H9 (cell line): ENCODE results near the gene DNAJC6. TPM values are rescaled to one million over a fixed set of nuclear protein-coding genes. Genes with fewer than 3 reads are reported as not detected.

Source experiments
- DNase-seq: peaks from one replicate; pipeline ENCODE4 v3.0.0-alpha.2; 2017
- H2AFZ ChIP-seq: one replicate; pipeline ENCODE4 v1.6.1; 2013; ENCODE audit warnings: mild to moderate bottlenecking, low read length, control low read depth, moderate library complexity
- H2AK5ac ChIP-seq: 2 replicates; pipeline ENCODE4 v1.6.1; 2013; ENCODE audit warnings: low read length, control low read depth, mixed read lengths; ENCODE audit not compliant: insufficient read length
- H2BK120ac ChIP-seq: one replicate; pipeline ENCODE4 v1.6.1; 2013; ENCODE audit warnings: low read depth, mild to moderate bottlenecking, low read length, control low read depth, inconsistent platforms; ENCODE audit not compliant: poor library complexity, severe bottlenecking
- H2BK12ac ChIP-seq: 2 replicates; pipeline ENCODE4 v1.6.1; 2013; ENCODE audit warnings: low read length, control low read depth, mixed read lengths, low read depth; ENCODE audit not compliant: insufficient read length
- H2BK15ac ChIP-seq: 2 replicates; pipeline ENCODE4 v1.6.1; 2013; ENCODE audit warnings: low read depth, low read length, control low read depth
- H2BK20ac ChIP-seq: one replicate; pipeline ENCODE4 v1.6.1; 2013; ENCODE audit warnings: low read depth, mild to moderate bottlenecking, low read length, control low read depth, inconsistent platforms; ENCODE audit not compliant: poor library complexity, severe bottlenecking
- H2BK5ac ChIP-seq: 2 replicates; pipeline ENCODE4 v1.6.1; 2013; ENCODE audit warnings: low read length, control low read depth, mixed read lengths; ENCODE audit not compliant: insufficient read length
- H3K14ac ChIP-seq: 2 replicates; pipeline ENCODE4 v1.6.1; 2013; ENCODE audit warnings: low read length, control low read depth; ENCODE audit not compliant: insufficient read depth
- H3K18ac ChIP-seq: 2 replicates; pipeline ENCODE4 v1.6.1; 2013; ENCODE audit warnings: low read depth, mild to moderate bottlenecking, mixed read lengths, low read length, control low read depth; ENCODE audit not compliant: insufficient read length
- H3K23ac ChIP-seq: 2 replicates; pipeline ENCODE4 v1.6.1; 2013; ENCODE audit warnings: low read length, control low read depth, mixed read lengths, low read depth; ENCODE audit not compliant: insufficient read length
- H3K23me2 ChIP-seq: 2 replicates; pipeline ENCODE4 v1.6.1; 2013; ENCODE audit warnings: low read depth, mild to moderate bottlenecking, mixed read lengths, low read length, control low read depth; ENCODE audit not compliant: insufficient read length, poor library complexity, severe bottlenecking
- H3K27ac ChIP-seq: 2 replicates; pipeline ENCODE4 v1.5.1; 2013; ENCODE audit warnings: low read length, control low read depth, mixed read lengths, low read depth; ENCODE audit not compliant: insufficient read length
- H3K27me3 ChIP-seq: 2 replicates; pipeline ENCODE4 v1.6.1; 2013; ENCODE audit warnings: low read length, control low read depth, inconsistent platforms; ENCODE audit not compliant: insufficient read depth
- H3K4ac ChIP-seq: 2 replicates; pipeline ENCODE4 v1.6.1; 2013; ENCODE audit warnings: low read depth, mild to moderate bottlenecking, control low read depth, inconsistent platforms, low read length, moderate library complexity
- H3K4me1 ChIP-seq: 2 replicates; pipeline ENCODE4 v1.6.1; 2013; ENCODE audit warnings: low read length, control low read depth, inconsistent platforms; ENCODE audit not compliant: insufficient read depth
- H3K4me2 ChIP-seq: 2 replicates; pipeline ENCODE4 v1.6.1; 2013; ENCODE audit warnings: low read length, control low read depth, mixed read lengths; ENCODE audit not compliant: insufficient read length, insufficient read depth
- H3K56ac ChIP-seq: 2 replicates; pipeline ENCODE4 v1.6.1; 2013; ENCODE audit warnings: low read depth, mild to moderate bottlenecking, mixed read lengths, low read length, control low read depth; ENCODE audit not compliant: insufficient read length
- H3K79me1 ChIP-seq: 2 replicates; pipeline ENCODE4 v1.6.1; 2013; ENCODE audit warnings: low read depth, mild to moderate bottlenecking, moderate library complexity, low read length, control low read depth, inconsistent platforms; ENCODE audit not compliant: insufficient read depth, poor library complexity, severe bottlenecking
- H3K79me2 ChIP-seq: 2 replicates; pipeline ENCODE4 v1.6.1; 2013; ENCODE audit warnings: low read length, control low read depth, inconsistent platforms; ENCODE audit not compliant: insufficient read depth
- H3K9ac ChIP-seq: 2 replicates; pipeline ENCODE4 v1.6.1; 2013; ENCODE audit warnings: low read length, control low read depth, mixed read lengths; ENCODE audit not compliant: insufficient read length; ENCODE audit errors: extremely low read depth
- H3K9me3 ChIP-seq: one replicate; pipeline ENCODE4 v1.6.1; 2013; ENCODE audit warnings: low read depth, low read length, inconsistent platforms; ENCODE audit not compliant: control insufficient read depth
- H3T11ph ChIP-seq: one replicate; pipeline ENCODE4 v1.6.1; 2013; ENCODE audit warnings: mild to moderate bottlenecking, low read length, control low read depth, inconsistent platforms
- H4K20me1 ChIP-seq: one replicate; pipeline ENCODE4 v1.6.1; 2013; ENCODE audit not compliant: control insufficient read depth, insufficient read length, insufficient read depth
- H4K5ac ChIP-seq: 2 replicates; pipeline ENCODE4 v1.6.1; 2013; ENCODE audit warnings: low read depth, mild to moderate bottlenecking, mixed read lengths, low read length, control low read depth; ENCODE audit not compliant: insufficient read length
- H4K8ac ChIP-seq: replicated peaks from 2 replicates; pipeline ENCODE4 v1.6.1; 2013; ENCODE audit warnings: low read length, control low read depth, mixed read lengths, low read depth; ENCODE audit not compliant: insufficient read length
- H4K91ac ChIP-seq: 2 replicates; pipeline ENCODE4 v1.6.1; 2013; ENCODE audit warnings: low read depth, mild to moderate bottlenecking, moderate library complexity, mixed read lengths, low read length, control low read depth; ENCODE audit not compliant: insufficient read length
- H3K27ac Mint-ChIP-seq, 3 experiments: 2 replicates in 2 of 3; 3 replicates in 1 of 3; pipeline ENCODE4 v1.8.0; 2020 to 2021; ENCODE audit warnings: mixed read lengths in 3 of 3, mild to moderate bottlenecking in 1 of 3, moderate library complexity in 1 of 3
- H3K27me3 Mint-ChIP-seq: 2 replicates; pipeline ENCODE4 v1.8.0; 2021; ENCODE audit warnings: low read depth, mild to moderate bottlenecking, moderate library complexity, mixed read lengths
- H3K36me3 Mint-ChIP-seq, 3 experiments: 2 replicates in 2 of 3; 3 replicates in 1 of 3; pipeline ENCODE4 v1.8.0; 2020 to 2021; ENCODE audit warnings: low read depth in 3 of 3, mixed read lengths in 3 of 3; ENCODE audit not compliant: insufficient read depth in 1 of 3
- H3K4me1 Mint-ChIP-seq, 2 experiments: 2 replicates each; pipeline ENCODE4 v1.8.0; 2020; ENCODE audit warnings: mixed read lengths in 2 of 2
- H3K4me3 Mint-ChIP-seq, 2 experiments: 2 replicates in 1 of 2; 3 replicates in 1 of 2; pipeline ENCODE4 v1.8.0; 2020 to 2021; ENCODE audit warnings: mild to moderate bottlenecking in 2 of 2, mixed read lengths in 2 of 2, moderate library complexity in 1 of 2
- H3K9me3 Mint-ChIP-seq, 2 experiments: 2 replicates in 1 of 2; 3 replicates in 1 of 2; pipeline ENCODE4 v1.8.0; 2020; ENCODE audit warnings: mild to moderate bottlenecking in 2 of 2, mixed read lengths in 2 of 2, moderate library complexity in 1 of 2
- WGBS: extraction: QIAGEN DNeasy Blood & Tissue Kit; methylation state at CpG from one replicate; pipeline ENCODE4 v1.1.7; 2013; ENCODE audit warnings: missing lambda C conversion rate, low lambda C conversion rate, mixed read lengths; ENCODE audit not compliant: insufficient read length; ENCODE audit errors: extremely low coverage; 5-methylcytosine and 5-hydroxymethylcytosine counted together
- total RNA-seq: library from RNA; stranded (reverse); gene quantifications from 2 replicates; pipeline ENCODE4 v1.2.1, GENCODE V29; 2021
- TF ChIP-seq, protein P1 (sequence below): fragments of 200-600 bp; sonication (generic); conservative IDR thresholded peaks from 3 replicates; pipeline ENCODE4 v1.8.0; 2021; ENCODE audit warnings: antibody characterized with exemption, mild to moderate bottlenecking

Gene DNAJC6
- total RNA-seq, 1 experiment from 2014 or later = 2.2 TPM

DNA sequence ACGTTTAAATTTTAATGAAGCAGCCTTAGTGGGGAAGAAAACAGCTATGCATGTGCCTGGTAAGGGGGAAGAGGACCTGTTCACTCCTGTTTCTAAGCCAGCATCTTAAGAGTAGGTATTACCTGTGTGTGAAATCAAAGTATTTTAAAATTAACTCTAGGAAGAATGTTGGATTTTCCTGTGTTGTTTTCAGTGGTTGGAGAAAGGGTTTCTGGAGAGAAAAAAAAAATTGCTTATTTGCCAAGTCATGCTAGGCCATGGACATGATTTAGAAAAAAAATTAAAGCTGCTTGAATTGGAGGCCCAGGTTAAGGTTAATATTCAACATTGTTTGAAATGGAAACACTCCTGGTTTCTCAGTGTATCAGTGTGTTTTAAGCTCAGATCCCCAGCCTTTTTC is 42.9 kb upstream of the DNAJC6 start:
- Histone ChIP-seq H3K18ac (no peak overlapping the region), H3K23ac (no peak overlapping the region), H3K79me2 (no peaks in the 10 kb centered on the region), H4K91ac (no peak overlapping the region), H3K23me2 (peaks cover 11% of the 10 kb centered on the region), H3K4ac (no peak overlapping the region), H3K4me2 (peak overlapping the region; percentile 68), H4K8ac (no peak overlapping the region), H3K79me1 (no peaks in the 10 kb centered on the region), H3K9ac (no peak overlapping the region), H3K27ac (no peak overlapping the region), H4K5ac (no peak overlapping the region), H3K4me1 (no peaks in the 10 kb centered on the region), H2AFZ (no peak overlapping the region), H2BK15ac (no peak overlapping the region), H3K9me3 (no peaks in the 10 kb centered on the region), H3K14ac (no peak overlapping the region), H3T11ph (no peak overlapping the region), H2BK120ac (no peak overlapping the region), H2BK20ac (no peak overlapping the region), H2BK12ac (no peak overlapping the region), H2BK5ac (no peak overlapping the region), H3K56ac (no peak overlapping the region), H4K20me1 (no peaks in the 10 kb centered on the region), H2AK5ac (no peak overlapping the region), H3K27me3 (no peaks in the 10 kb centered on the region; the same call in 1 of the 2 replicates)
- Mint-ChIP-seq H3K36me3 (no peaks in the 10 kb centered on the region), H3K27ac (no peak overlapping the region), H3K27me3 (peaks cover 35% of the 10 kb centered on the region), H3K9me3 (no peaks in the 10 kb centered on the region), H3K4me1 (peaks cover 20 to 31% of the 10 kb centered on the region in 2 experiments), H3K4me3 (peak overlapping the region; percentile 66 to 84)
- TF ChIP-seq, protein P1, sequence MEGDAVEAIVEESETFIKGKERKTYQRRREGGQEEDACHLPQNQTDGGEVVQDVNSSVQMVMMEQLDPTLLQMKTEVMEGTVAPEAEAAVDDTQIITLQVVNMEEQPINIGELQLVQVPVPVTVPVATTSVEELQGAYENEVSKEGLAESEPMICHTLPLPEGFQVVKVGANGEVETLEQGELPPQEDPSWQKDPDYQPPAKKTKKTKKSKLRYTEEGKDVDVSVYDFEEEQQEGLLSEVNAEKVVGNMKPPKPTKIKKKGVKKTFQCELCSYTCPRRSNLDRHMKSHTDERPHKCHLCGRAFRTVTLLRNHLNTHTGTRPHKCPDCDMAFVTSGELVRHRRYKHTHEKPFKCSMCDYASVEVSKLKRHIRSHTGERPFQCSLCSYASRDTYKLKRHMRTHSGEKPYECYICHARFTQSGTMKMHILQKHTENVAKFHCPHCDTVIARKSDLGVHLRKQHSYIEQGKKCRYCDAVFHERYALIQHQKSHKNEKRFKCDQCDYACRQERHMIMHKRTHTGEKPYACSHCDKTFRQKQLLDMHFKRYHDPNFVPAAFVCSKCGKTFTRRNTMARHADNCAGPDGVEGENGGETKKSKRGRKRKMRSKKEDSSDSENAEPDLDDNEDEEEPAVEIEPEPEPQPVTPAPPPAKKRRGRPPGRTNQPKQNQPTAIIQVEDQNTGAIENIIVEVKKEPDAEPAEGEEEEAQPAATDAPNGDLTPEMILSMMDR = no peak
- no CpG with 5 or more reads among the region's 1 CpG for WGBS
- DNase-seq = no peak
